Tongue (tissue), 2 donors: ENCODE data around the gene DOK7. TPM values are rescaled to one million over a fixed set of nuclear protein-coding genes. Genes with fewer than 3 reads are reported as not detected.

Experiments used
- DNase-seq: peaks from one replicate; pipeline ENCODE4 v3.0.0-alpha.2; 2015
- total RNA-seq: library from RNA; depleted of rRNA; stranded (reverse); fragments of >200 nt; gene quantifications from one replicate; pipeline ENCODE4 v1.2.3, GENCODE V29; 2014

The DOK7 gene
- total RNA-seq, 1 donor from 2014 or later = 30.9 TPM

- DNase-seq = peak; percentile 60
Observed at GRCh38 chr4:3463556-3464348, 646 bp downstream of the DOK7 start.

- DNase-seq = no peak
Observed at GRCh38 chr4:3464349-3464905, 1.3 kb downstream of the DOK7 start.

GRCh38 chr4:3464911-3465697 lies 2.0 kb downstream of the DOK7 start:
- no peak for DNase-seq

DNA sequence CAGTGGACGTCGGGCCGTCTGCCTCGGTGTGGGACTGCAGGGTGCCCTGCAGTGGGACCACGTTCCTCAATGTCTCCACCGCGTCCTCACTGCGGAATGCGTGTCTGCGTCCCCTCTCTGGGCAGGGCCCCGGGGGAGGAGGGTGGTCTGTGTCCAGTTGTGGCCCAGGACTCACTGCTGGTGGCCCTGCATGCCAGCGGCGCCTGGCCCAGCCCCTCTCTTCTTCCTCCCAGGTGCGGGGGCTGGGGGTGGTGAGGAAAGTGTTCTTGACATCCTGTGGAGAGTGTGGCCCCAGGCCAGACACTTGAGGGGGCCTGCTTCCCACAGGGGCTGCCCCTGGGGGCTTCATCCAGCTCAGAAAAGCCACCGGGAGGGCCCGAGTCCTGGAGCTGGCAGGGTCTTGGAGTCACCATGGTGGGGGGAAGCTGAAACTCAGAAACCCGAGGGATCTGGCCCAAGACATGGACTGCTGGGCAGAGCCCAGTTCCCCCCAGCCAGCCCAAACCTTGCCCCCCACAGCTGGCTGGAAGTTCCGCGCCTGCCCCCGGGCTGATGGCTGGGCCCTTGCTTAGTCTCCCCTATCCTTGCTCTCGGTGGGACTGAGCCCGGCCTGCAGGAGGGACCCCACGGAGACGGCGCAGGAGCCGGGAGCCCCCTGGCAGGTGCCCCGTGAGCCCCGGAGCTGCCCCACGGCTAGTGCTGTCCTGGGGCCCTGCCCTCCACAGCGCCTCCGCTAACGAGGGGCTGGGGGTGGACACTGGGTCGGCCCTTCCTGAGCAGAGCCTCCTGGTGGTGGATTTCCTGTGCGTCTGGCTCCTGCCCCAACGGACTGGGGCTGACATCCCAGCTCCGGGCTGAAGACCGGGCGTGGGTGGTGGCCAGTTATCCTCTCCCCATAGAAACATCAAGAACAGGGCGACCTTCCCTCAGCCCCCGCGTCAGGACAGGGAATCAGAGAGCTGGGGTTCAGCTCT lies 2.9 kb downstream of the DOK7 start:
- no peak for DNase-seq

DNA sequence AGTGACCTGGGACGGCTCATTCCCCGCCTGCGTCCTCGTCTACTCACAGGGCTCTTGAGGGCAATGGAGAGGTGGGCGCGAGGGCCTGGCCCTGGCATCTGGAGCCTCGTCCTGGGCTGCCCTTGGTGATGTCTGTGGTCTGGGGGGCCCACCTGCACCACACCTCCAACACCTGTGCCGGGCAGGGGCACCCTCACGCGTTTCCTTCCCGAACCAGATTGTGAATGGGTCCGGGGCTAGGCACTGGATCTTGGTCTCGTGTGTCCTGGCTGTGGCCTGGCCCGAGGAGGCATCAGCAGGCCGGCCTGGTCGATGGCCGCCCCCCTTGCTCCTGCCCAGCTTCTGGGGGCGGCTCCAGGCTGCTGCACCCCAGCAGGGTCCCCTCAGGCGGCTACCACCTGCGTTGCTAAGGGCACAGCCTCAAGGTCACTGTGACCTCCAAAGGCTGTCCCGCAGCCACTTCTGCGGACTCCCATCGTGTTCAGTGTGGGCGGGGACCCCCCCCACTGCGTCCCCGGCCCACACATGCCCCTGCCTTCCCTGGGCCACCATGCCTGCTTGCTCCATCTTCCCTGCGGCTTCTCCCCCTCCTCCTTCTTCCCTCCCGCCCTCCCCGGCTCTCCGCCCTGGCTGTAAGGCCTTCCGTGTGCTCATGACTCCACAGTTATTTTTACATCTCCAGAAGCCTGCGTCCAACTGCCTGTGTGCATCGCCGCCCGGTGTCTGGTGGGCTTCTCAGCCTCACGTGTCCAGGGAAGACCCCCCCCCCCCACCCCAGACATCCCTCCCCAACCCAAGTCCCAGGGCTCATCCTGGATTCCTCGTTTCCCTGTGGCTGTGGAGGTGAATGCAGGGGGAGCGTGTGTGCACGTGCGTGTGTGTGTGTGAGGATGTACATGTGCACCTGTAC lies 3.8 kb downstream of the DOK7 start:
- DNase-seq = no peak

DNA sequence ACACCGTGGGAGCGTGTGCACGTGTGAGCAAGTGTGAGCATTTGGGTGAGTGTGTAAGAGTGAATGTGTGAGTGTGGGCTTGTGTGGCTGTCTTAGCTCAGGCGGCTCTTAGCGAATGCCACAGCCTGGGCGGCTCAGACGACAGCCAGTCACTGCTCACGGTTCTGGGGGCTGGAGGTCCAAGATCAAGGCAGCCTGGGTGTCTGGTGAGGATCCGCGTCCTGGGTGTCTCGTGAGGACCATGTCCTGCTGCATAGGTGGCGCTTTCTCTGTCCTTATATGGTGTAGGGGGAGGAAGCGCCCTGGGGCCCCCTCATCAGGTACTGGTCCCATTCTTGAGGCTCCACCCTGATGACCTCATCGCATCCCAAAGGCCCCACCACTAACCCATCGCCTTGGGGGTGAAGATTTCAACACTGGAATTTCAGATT lies 4.5 kb downstream of the DOK7 start:
- no peak for DNase-seq

DNA sequence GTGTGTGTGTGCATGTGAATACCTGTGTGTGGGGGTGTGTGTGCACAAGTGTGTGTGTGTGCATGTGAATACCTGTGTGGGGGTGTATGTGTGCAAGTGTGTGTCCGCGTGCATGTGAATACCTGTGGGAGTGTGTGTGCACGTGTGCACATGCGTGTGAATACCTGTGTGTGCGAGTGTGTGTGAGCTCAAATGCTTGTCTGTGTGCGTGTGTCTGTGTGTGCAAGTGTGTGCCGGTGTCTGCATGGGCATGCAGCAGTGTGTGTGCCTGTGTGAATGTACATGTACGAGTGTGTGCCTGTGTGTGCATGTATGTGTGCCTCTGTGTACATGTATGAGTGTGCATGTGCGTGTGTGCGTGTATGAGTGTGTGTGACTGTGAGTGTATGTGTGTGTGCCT lies 5.0 kb downstream of the DOK7 start:
- no peak for DNase-seq

DNA sequence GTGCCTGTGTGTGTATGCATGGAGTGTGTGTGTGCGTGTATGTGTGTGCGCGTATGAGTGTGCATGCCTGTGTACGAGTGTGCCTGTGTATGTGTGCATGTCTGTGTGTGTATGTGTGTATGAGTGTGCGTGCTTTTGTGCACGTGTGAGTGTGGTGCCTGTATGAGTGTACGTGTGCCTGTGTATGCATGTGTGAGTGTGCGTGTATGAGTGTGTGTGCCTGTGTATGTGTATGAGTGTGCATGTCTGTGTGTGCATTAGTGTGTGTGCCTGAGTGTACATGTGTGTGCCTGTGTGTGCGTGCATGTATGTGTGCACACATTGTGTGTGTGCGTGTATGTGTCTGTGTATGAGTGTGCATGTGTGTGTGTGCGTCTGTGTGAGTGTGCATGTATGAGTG lies 5.7 kb downstream of the DOK7 start:
- DNase-seq = no peak

DNA sequence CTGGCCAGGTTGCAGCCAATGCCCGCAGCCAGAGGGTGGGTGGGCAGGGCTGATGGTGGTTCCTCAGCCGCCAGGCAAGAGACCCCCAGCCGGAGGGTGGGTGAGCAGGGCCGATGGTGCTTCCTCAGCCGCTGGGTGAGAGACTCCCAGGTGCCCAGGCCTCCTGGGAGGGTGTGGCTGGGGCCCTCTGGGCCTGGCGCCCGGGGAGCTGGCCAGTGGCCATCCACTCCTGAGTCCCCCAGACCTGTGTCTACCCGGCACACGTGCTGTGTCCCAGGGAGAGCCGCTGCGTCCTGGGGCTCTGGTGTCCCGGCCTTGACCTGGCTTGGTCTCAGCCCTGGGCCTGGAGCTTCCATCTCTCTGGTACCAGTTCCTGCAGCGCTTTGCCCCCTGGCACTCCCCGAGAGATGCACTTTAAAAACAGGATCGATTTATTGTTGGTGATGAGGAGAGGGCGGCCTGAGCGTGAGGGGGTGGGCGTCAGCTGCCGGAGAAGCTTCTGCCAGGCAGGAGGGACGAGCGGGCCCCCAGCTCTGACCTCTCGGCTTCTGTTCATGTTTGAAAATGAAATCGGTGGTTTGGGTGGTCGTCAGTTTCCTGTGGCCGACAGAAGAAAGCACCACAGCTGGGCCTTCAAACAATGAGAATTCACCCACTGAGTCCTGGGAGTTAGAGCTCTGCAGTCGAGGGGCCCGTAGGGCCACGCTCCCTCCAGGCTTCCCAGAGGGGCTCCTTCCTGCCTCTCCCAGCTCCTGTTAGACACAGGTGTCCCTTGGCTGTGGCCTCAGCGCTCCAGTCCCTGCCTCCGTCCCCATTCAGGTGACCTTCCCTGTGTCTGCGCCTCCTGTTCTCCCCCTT lies 6.5 kb downstream of the DOK7 start:
- DNase-seq = no peak

DNA sequence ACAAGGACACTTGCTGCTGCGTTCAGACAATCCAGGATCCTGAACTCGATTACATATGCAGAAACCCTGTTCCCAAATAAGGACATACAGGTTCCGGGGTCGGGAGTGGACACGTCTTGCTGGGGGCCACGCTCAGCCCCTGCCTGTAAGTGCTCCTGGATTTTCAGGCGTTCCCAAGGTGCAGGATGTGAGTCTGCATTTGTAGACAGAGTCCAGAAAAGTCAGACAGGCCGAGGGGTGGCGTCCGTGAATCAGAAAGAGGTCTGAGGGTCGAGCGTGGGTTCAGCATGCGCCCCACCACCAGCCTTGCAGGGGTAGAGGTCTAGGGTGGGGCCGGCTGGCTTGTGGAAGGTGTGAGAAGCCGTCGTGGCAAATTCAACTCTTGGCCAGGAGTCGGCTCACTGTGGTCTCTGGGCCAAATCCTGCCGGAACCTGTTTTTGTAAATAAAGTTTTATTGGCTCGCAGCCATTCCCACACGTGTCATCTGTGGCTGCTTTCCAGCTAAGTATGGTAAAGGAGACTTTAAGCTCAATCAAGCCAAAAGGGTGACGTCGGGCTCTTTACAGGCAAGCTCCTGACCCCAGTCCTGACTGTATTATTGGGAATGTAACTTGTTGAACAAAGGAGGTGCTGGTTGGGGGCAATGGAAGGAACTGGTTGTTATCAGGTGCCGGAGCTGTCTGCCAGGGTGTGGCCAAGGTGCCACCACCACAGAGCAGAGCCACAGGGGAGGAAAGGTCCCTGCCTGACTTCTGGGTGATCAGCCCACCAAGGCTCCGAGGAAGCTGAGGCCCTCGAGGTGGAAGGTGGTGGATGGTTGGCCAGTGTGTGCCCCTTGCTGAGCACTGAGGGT lies 7.4 kb downstream of the DOK7 start:
- peak; percentile 71 for DNase-seq

DNA sequence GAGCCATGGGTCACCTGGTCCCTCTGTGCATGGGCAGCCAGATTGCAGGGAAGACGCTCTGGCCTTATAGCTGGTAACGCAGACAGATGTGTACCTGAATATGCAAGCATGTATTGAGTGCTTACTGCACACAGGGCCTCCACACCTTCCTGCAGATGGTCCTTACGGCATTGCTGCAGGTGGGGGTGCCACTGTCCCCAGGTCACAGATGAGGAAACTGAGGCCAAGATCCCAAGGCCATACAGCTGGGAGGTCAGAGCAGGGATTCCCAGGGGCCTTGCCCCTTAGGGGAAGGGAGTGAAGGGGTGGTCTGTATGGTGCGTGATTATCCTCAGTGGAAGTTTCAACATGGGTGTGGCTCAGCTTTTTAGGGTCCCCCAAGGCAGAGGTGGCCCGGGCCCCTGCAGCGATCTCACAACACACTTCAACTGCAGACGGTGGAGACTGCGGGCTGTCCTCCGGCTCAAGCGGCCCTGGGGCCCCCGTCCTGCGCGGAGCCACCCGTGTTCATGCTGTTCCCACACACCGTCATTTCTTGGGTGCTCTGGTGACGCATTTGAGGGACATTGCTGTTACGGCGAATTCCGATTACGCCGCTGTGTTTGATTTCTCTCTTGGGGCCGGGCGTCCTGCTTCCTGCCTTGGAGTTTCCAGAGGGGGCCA lies 8.1 kb downstream of the DOK7 start:
- DNase-seq = no peak

DNA sequence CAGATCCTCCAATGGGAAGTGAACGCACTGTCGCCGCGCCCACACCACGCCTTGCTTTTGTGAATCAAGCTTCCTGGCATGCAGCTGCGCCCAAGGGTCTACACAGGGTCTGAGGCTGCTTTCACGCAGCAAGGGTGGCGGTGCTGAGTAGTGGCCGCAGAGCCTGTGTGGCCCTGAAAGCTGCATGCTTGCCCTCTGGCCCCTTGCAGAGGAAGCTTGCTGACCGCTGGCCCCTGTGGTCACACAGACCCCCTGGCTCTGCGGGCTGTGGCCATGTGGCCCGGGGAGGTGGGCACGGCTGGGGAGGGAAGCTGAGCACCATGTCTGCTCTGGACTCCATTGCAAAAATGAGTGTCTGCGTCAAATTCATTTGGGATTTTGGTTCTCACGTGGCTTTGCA lies 8.8 kb downstream of the DOK7 start:
- no peak for DNase-seq

- DNase-seq = no peak
Observed at GRCh38 chr4:3472411-3473141, 9.5 kb downstream of the DOK7 start.

GRCh38 chr4:3473181-3473950 lies 10.3 kb downstream of the DOK7 start:
- no peak for DNase-seq

GRCh38 chr4:3473996-3474765 lies 11.1 kb downstream of the DOK7 start:
- DNase-seq = no peak
